KMS-11 (cell line): ENCODE measurements around the gene DNAJC16.

Experiments used
- H2AFZ ChIP-seq: fragments of 200-600 bp; sonication (generic); 2 replicates; pipeline ENCODE4 v1.6.1; 2016; ENCODE audit warnings: antibody characterized with exemption, mixed run types, low read depth
- H3K27ac ChIP-seq: fragments of 200-600 bp; sonication (generic); 2 replicates; pipeline ENCODE4 v1.6.1; 2016; ENCODE audit warnings: mild to moderate bottlenecking, mixed run types
- H3K27me3 ChIP-seq: fragments of 200-600 bp; sonication (generic); 2 replicates; pipeline ENCODE4 v1.6.1; 2017; ENCODE audit warnings: mild to moderate bottlenecking, low read depth, mixed run types, moderate library complexity; ENCODE audit not compliant: insufficient read depth
- H3K36me3 ChIP-seq: fragments of 200-600 bp; sonication (generic); 2 replicates; pipeline ENCODE4 v1.6.1; 2017; ENCODE audit warnings: mild to moderate bottlenecking, mixed run types; ENCODE audit not compliant: insufficient read depth
- H3K4me1 ChIP-seq: fragments of 200-600 bp; sonication (generic); 2 replicates; pipeline ENCODE4 v1.6.1; 2016; ENCODE audit warnings: mild to moderate bottlenecking, low read depth, mixed run types; ENCODE audit not compliant: poor library complexity, severe bottlenecking
- H3K4me2 ChIP-seq: fragments of 200-600 bp; sonication (generic); 2 replicates; pipeline ENCODE4 v1.7.0; 2016; ENCODE audit warnings: mild to moderate bottlenecking, mixed run types
- H3K4me3 ChIP-seq: fragments of 200-600 bp; sonication (generic); IDR thresholded peaks from 2 replicates; pipeline ENCODE4 v1.6.1; 2017; ENCODE audit warnings: low read depth, low read length, mixed read lengths; ENCODE audit not compliant: insufficient read depth
- H3K79me2 ChIP-seq: fragments of 200-600 bp; sonication (generic); 2 replicates; pipeline ENCODE4 v1.6.1; 2016; ENCODE audit warnings: low read depth, mixed run types; ENCODE audit not compliant: insufficient read depth
- H3K9ac ChIP-seq: fragments of 200-600 bp; sonication (generic); 2 replicates; pipeline ENCODE4 v1.6.1; 2016; ENCODE audit warnings: mild to moderate bottlenecking, mixed run types
- H4K20me1 ChIP-seq: fragments of 200-600 bp; sonication (generic); 2 replicates; pipeline ENCODE4 v1.6.1; 2016; ENCODE audit warnings: mild to moderate bottlenecking, mixed run types; ENCODE audit not compliant: insufficient read depth
- TF ChIP-seq, protein P1 (sequence below): fragments of 200-600 bp; sonication (generic); conservative IDR thresholded peaks from 2 replicates; pipeline ENCODE4 v1.6.1; 2017; ENCODE audit warnings: low read depth, mild to moderate bottlenecking, antibody characterized with exemption, low read length, moderate library complexity, mixed read lengths

The DNAJC16 gene

DNA sequence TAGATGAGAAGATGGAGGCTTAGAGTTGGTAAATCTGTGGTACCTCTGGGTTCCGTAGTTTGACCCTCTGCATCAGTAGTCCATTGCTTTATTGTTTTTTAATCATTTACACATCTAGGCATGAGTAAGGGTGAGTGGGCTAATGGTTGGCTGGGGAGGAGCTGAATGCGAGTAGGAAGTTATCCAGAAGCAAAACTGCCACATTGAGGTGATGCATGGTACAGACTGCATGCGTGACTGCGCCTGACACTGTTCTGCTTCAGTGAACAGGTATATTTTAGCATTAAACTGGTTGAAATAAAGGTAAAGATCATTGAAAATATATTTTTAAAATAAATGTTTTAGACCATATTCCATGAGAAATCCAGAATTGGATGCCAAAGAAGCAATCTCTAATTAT is 4.4 kb downstream of the DNAJC16 start:
- no peak overlapping the region for H2AFZ ChIP-seq
- peaks cover 7% of the 10 kb centered on the region; the same call in 1 of the 2 replicates for H3K79me2 ChIP-seq
- no peak overlapping the region for H3K4me3 ChIP-seq
- TF ChIP-seq, protein P1, sequence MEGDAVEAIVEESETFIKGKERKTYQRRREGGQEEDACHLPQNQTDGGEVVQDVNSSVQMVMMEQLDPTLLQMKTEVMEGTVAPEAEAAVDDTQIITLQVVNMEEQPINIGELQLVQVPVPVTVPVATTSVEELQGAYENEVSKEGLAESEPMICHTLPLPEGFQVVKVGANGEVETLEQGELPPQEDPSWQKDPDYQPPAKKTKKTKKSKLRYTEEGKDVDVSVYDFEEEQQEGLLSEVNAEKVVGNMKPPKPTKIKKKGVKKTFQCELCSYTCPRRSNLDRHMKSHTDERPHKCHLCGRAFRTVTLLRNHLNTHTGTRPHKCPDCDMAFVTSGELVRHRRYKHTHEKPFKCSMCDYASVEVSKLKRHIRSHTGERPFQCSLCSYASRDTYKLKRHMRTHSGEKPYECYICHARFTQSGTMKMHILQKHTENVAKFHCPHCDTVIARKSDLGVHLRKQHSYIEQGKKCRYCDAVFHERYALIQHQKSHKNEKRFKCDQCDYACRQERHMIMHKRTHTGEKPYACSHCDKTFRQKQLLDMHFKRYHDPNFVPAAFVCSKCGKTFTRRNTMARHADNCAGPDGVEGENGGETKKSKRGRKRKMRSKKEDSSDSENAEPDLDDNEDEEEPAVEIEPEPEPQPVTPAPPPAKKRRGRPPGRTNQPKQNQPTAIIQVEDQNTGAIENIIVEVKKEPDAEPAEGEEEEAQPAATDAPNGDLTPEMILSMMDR = no peak
- no peaks in the 10 kb centered on the region for H3K27me3 ChIP-seq
- no peak overlapping the region for H3K4me2 ChIP-seq
- no peak overlapping the region for H3K27ac ChIP-seq
- no peaks in the 10 kb centered on the region; the same call in 1 of the 2 replicates for H3K36me3 ChIP-seq
- H4K20me1 ChIP-seq = no peaks in the 10 kb centered on the region
- peaks cover 8% of the 10 kb centered on the region for H3K4me1 ChIP-seq
- H3K9ac ChIP-seq = no peak overlapping the region

DNA sequence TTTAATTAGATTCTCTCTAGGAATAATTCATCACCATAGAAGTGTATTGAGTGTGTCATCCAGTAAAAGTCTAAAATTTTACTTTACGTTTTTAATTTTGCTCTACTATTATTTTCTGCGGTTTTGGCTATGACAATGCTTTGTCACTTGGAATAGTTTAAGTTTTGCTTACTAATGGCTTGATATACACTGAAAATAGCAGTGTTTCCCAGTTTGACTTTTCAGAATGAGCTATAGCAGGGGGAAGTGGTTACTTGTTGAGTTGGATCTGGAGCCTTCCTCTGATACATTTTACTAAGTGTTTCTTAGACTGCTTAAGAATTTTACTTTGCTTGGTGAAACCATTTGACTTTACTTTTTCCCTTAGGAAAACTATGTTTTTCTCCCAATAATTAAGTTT is 5.0 kb downstream of the DNAJC16 start:
- Histone ChIP-seq H3K4me2 (no peak overlapping the region), H4K20me1 (no peaks in the 10 kb centered on the region), H3K4me1 (peaks cover 5% of the 10 kb centered on the region), H3K79me2 (peaks cover 7% of the 10 kb centered on the region; the same call in 1 of the 2 replicates), H2AFZ (no peak overlapping the region), H3K27ac (no peak overlapping the region), H3K9ac (no peak overlapping the region), H3K36me3 (no peaks in the 10 kb centered on the region; the same call in 1 of the 2 replicates), H3K27me3 (no peaks in the 10 kb centered on the region), H3K4me3 (no peak overlapping the region)
- TF ChIP-seq, protein P1 = no peak

DNA sequence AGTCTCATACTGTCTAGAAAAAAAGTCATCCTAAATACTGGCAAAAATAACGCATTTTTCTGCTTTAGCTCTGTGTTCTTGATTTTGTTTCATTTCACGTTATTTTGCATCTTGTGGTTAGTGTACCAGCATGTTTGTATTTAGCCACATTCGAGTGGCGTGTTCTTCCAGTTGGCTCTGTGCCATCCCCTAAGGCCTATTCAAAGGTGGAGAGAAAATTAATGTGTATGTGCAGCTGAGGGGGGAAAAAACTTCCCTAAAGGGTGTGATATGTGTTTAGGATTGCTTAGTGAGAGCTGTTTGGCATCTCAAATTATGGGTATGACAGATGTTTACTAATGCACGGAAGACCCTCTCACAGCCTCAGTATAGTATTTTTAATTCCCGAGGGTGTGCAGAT is 12.1 kb downstream of the DNAJC16 start:
- Histone ChIP-seq H3K4me2 (no peak overlapping the region), H2AFZ (no peak overlapping the region), H3K4me3 (no peak overlapping the region), H4K20me1 (no peaks in the 10 kb centered on the region), H3K36me3 (no peaks in the 10 kb centered on the region; the same call in 1 of the 2 replicates), H3K27me3 (no peaks in the 10 kb centered on the region), H3K4me1 (no peaks in the 10 kb centered on the region), H3K79me2 (no peaks in the 10 kb centered on the region), H3K27ac (no peak overlapping the region), H3K9ac (no peak overlapping the region)
- TF ChIP-seq, protein P1 = no peak

DNA sequence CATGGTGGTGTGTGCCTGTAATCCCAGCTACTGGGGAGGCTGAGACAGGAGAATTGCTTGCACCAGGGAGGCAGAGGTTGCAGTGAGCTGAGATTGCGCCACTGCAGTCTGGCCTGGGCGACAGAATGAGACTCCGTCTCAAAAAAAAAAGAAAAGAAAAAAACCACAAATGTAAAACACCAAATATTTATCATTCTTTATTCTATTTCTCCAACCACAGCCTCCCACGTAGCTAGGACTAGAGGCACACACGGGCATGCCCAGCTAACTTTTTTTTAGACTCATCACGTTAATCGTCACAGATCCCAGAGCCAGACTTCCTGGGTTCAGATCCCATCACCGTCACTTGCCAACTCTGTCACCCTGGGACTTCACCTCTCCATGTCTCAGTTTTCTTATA is 13.5 kb downstream of the DNAJC16 start:
- Histone ChIP-seq H4K20me1 (no peaks in the 10 kb centered on the region), H3K36me3 (no peaks in the 10 kb centered on the region; the same call in 1 of the 2 replicates), H3K4me1 (no peaks in the 10 kb centered on the region), H3K4me2 (no peak overlapping the region), H2AFZ (no peak overlapping the region), H3K27me3 (no peaks in the 10 kb centered on the region), H3K27ac (no peak overlapping the region), H3K9ac (no peak overlapping the region), H3K79me2 (no peaks in the 10 kb centered on the region), H3K4me3 (no peak overlapping the region)
- TF ChIP-seq, protein P1 = no peak
